ENCODE results near the gene MGAT4A.
"Not testable (repeated sequence)": the region's sequence is repeated elsewhere in the genome, so short reads cannot be mapped to it uniquely, and the experiment has no call there.

The MGAT4A gene

GRCh38 chr2:98728088-98728718, 2.7 kb downstream of the MGAT4A start:
- not testable (repeated sequence) for DNase-seq

- DNase-seq = peak; percentile 42
These were observed 3.4 kb downstream of the MGAT4A start for GRCh38 chr2:98727369-98728087.

GRCh38 chr2:98726735-98727368, 4.1 kb downstream of the MGAT4A start:
- DNase-seq = no peak

- peak; percentile 24 for DNase-seq
These were observed 4.7 kb downstream of the MGAT4A start for GRCh38 chr2:98726205-98726604.

GRCh38 chr2:98720286-98720685, 10.6 kb downstream of the MGAT4A start:
- DNase-seq = no peak

- no peak for DNase-seq
These were observed 13.3 kb downstream of the MGAT4A start for GRCh38 chr2:98717621-98718020.

- no peak for DNase-seq
These were observed 14.1 kb downstream of the MGAT4A start for GRCh38 chr2:98716786-98717185.

- DNase-seq = no peak
These were observed 15.0 kb downstream of the MGAT4A start for GRCh38 chr2:98715812-98716451.

GRCh38 chr2:98713332-98714015, 17.5 kb downstream of the MGAT4A start:
- DNase-seq = no peak

GRCh38 chr2:98712145-98712544, 18.8 kb downstream of the MGAT4A start:
- DNase-seq = no peak

GRCh38 chr2:98711506-98711905, 19.4 kb downstream of the MGAT4A start:
- DNase-seq = no peak

GRCh38 chr2:98710734-98711133, 20.2 kb downstream of the MGAT4A start:
- DNase-seq = no peak

GRCh38 chr2:98709535-98709934, 21.4 kb downstream of the MGAT4A start:
- DNase-seq = peak; percentile 37

- no peak for DNase-seq
These were observed 22.3 kb downstream of the MGAT4A start for GRCh38 chr2:98708396-98709186.

GRCh38 chr2:98706591-98706990, 24.3 kb downstream of the MGAT4A start:
- no peak for DNase-seq

GRCh38 chr2:98705333-98705617, 25.7 kb downstream of the MGAT4A start:
- DNase-seq = no peak

- peak; percentile 80 for DNase-seq
These were observed 26.2 kb downstream of the MGAT4A start for GRCh38 chr2:98704499-98705332.

GRCh38 chr2:98703738-98704137, 27.2 kb downstream of the MGAT4A start:
- no peak for DNase-seq

GRCh38 chr2:98702858-98703620, 27.9 kb downstream of the MGAT4A start:
- no peak for DNase-seq

- DNase-seq = no peak
These were observed 28.7 kb downstream of the MGAT4A start for GRCh38 chr2:98702127-98702802.

Measured in NCI-H2029 (cell line).